ENCODE results near the gene BRD1.

DNA sequence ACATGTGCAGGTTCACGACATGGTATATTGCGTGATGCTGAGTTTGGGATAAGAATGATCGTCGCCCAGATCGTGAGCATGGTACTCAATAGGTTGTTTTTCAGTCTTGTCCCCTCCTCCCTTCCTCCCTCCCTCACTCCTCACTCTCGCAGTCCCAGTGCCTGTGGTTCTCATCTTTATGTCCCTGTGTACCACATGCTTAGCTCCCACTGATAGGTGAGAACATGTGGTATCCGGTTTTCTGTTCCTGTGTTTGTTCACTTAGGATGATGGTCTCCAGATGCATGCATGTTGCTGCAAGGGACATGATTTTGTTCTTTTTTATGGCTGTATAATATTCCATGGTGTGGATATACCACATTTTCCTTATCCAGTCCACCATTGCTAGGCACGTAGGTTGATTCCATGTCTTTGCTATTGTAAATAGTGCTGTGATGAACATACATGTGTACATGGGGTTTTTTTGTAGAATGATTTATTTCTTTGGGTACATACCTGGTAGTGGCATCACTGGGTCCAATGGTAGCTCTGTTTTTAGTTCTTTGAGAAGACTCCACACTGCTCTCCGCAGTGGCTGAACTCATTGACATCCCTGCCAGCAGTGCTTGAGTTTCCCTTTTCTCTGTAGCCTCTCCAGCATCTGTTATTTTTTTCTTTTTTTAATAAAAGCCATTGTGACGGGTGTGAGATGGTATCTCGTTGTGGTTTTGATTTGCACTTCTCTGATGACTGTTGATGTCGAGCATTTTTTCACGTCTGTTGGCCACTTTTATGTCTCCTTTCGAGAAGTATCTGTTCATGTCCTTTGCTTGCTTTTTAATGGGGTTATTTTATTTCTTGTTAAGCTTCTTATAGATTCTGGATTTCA is 42.4 kb upstream of the BRD1 start:
- TF ChIP-seq, protein P1, sequence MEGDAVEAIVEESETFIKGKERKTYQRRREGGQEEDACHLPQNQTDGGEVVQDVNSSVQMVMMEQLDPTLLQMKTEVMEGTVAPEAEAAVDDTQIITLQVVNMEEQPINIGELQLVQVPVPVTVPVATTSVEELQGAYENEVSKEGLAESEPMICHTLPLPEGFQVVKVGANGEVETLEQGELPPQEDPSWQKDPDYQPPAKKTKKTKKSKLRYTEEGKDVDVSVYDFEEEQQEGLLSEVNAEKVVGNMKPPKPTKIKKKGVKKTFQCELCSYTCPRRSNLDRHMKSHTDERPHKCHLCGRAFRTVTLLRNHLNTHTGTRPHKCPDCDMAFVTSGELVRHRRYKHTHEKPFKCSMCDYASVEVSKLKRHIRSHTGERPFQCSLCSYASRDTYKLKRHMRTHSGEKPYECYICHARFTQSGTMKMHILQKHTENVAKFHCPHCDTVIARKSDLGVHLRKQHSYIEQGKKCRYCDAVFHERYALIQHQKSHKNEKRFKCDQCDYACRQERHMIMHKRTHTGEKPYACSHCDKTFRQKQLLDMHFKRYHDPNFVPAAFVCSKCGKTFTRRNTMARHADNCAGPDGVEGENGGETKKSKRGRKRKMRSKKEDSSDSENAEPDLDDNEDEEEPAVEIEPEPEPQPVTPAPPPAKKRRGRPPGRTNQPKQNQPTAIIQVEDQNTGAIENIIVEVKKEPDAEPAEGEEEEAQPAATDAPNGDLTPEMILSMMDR (IDR thresholded peaks at IDR 0.05 in 4 of 5, conservative IDR thresholded peaks at IDR 0.05 in 1 of 5) = no peak
- no peak for TF ChIP-seq POLR2A (IDR thresholded peaks at IDR 0.05)

Measured in gastrocnemius medialis (tissue), 4 donors.